AG10803 (cell line): ENCODE results near the gene JOSD2.

ENCODE experiments used
- DNase-seq: peaks from one replicate; pipeline ENCODE4 v3.0.0; 2010; ENCODE audit warnings: low read depth
- H3K4me3 ChIP-seq: 2 replicates; pipeline ENCODE4 v1.5.1; 2011; ENCODE audit warnings: mild to moderate bottlenecking, low read length, control low read depth
- CTCF ChIP-seq: conservative IDR thresholded peaks from 2 replicates; pipeline ENCODE4 v1.5.1; 2011; ENCODE audit warnings: mild to moderate bottlenecking, low read length, control low read depth, inconsistent platforms

Gene JOSD2

GRCh38 chr19:50551034-50551714 is 40.2 kb upstream of the JOSD2 start:
- DNase-seq, result no peak
- no peak overlapping the region for H3K4me3 ChIP-seq
- no peak for TF ChIP-seq CTCF

DNA sequence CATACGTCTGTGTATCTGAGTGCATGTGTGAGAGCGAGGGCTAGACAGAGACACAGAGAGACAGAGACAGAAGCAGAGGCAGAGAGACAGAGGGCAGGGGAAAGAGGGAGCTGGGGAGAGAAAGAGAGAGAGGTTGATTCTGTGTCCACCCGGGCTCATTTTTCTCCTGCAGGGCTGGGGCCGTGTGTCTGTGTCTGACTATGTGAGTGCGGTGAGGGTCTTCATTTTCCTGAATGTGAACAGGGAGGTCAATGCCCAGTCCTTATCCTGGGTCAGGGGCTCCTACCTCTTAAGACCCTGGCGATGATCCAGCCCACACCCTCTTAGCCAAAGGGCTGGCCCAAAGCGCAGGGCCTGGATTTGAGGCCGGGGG is 39.6 kb upstream of the JOSD2 start:
- no peak overlapping the region for H3K4me3 ChIP-seq
- no peak for TF ChIP-seq CTCF
- DNase-seq, result no peak

GRCh38 chr19:50549927-50550593 is 39.1 kb upstream of the JOSD2 start:
- H3K4me3 ChIP-seq, result no peak overlapping the region
- no peak for TF ChIP-seq CTCF
- DNase-seq, result no peak

GRCh38 chr19:50549059-50549926 is 38.3 kb upstream of the JOSD2 start:
- no peak for TF ChIP-seq CTCF
- no peak overlapping the region for H3K4me3 ChIP-seq
- DNase-seq, result no peak

DNA sequence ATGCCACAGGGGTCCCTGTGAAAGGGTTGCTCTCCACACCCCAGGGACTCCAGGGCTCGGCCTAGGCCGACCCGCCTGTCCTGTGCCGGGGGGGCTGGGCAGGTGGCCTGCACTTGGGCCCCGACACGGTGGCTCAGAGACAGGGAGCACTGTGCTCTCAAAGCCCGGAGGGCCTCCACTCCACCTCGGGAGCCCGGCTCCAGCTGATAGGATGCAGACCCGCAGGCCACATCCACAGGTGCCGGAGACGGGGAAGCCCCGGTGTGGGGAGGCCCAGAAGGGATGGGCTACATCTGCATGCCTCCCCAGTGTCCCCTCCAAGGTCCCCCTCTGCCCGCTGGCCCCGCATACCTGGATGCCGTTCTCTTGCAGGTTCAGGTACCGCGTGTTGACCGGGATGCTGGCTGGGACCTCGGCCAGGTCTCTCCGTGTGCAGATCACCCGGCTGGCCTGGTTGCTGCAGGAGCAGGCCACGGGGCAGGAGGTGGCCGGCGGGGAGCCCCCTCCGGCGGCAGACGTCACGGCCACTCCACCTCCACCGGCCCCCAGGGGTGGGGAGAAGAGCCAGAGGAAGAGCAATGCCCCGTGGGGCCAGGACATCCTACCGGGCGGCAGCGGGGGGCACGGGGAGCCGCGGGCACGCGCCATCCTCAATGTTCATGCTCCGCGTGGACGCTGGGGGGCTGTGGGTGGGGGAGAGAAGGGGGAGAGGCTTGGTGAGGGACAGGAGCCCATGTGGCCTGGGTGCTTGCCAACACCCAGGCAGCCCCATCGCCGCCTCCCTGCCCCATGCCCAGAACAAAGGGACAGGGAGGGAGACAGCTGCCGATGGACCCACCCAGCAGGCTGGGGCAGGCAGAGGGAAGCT is 37.4 kb upstream of the JOSD2 start:
- DNase-seq, result no peak
- TF ChIP-seq CTCF, result no peak
- no peak overlapping the region for H3K4me3 ChIP-seq

DNA sequence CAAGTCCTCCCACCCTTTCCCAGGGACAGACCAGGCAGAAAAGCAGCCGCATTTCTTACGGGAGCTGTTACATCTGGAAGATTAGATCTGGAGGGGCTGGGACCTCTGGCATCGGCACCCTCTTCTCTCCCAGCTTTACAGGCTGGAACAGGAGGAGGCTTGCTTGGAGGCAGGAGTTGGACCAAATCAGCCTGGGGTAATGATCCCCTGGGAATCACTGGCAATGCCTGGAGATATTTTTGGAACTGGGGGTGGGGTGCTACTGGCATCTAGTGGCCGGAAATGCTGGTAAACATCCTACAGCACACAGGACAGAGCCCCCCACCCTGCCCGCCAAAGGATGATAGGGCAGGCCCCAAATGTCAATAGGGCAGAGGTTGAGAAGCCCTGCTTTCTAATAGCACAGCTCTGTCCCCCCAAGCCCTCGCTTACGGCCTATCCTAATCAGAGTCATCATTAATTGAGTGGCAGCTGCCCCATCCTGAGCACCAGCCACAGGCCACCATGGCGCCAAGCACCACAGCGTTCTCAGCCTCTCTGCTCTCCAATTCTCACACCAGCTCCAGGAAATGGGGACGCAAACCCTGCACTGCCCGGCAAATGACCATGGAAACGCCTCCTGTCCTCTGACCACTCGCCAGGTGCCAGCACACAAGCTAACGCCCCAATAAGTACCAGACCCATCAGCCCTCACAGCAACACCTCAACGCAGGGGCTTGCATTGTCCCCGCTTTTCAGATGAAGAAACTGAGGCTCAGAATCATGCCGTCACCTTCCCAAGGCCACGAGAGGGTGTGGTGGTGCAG is 36.6 kb upstream of the JOSD2 start:
- TF ChIP-seq CTCF, result no peak
- no peak for DNase-seq

More for the DNA sequence above, 36.6 kb upstream of the JOSD2 start:
- no peak overlapping the region for H3K4me3 ChIP-seq
